NCI-H2107 treated with DMSO at 0.1 percent for 48 hours (cell line): ENCODE results near the gene SPDEF.

Source experiments
- DNase-seq: peaks from one replicate; lab custom pipeline; 2025; ENCODE audit not compliant: unreplicated experiment; lab: John Stamatoyannopoulos, UW

Gene SPDEF

GRCh38 chr6:34530753-34531365 is 25.3 kb downstream of the SPDEF start:
- DNase-seq = no peak

DNA sequence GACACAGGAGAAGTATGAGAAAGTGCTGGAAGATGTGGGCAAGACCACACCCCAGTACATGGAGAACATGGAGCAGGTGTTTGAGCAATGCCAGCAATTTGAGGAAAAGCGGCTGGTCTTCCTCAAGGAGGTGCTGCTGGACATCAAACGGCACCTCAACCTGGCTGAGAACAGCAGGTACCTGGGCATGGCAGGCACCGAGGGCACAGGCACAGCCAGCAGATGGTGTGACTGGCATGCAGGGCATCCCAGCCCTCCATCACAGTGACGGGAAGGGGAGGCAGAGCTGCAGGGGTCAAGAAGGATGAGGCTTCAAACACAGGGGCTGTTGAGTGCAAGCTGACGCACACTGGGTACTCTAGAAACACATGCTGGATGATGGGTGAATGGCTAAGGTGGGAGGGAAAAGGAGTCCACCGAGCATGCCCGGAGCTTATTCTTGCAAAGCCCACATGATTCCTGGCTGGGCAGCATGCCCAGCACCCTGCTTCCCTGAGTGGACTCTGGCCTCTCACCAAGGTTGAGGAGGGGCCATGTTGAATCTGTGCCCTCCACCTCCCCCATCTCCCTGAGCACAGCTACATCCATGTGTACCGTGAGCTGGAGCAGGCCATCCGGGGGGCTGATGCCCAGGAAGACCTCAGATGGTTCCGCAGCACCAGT is 26.3 kb downstream of the SPDEF start:
- DNase-seq = no peak

GRCh38 chr6:34528996-34529664 is 27.0 kb downstream of the SPDEF start:
- no peak for DNase-seq

DNA sequence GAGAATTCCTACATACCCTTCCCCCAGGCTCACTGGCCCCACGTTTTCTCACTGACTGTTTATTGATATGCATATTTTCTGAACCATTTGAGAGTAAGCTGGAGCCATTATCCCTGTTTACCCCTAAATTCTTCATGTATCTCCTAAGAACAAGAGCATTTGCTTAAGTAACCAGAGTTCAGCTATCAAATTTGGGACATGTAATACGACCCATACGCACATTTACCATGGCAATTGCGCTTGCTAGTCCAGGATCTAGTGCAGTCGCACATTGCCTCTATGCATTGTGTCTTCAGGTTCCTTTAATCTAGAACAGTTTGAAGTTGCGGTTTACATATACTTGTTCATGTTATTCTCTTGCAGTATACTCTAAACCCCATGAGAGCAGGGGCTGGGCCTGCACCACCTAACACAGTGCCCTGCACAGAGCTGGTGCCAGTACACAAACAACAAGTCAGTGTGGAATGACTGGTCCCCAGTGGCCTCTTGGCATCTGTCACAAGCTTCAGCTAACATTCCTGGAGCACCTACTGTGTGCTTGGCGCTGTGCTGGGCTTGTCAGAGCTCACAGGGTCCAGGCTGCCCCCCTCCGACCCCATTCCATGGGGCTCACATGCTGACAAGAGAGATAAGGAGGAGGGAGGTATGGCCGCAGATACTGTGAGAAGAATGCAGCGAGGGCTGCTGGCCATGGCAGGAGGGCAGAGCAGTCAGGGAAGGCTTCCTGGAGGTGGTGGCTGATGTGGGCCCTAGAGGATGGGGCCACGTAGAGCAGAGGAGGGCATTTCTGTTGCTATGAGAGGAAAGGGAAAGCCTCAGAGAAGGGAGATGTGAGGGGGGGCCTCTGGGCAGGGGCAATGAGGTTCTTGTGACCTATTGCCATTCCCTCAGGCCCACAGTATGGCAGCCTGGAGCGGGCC is 28.1 kb downstream of the SPDEF start:
- DNase-seq = no peak

GRCh38 chr6:34526992-34527728 is 29.0 kb downstream of the SPDEF start:
- DNase-seq = peak; percentile 82

DNA sequence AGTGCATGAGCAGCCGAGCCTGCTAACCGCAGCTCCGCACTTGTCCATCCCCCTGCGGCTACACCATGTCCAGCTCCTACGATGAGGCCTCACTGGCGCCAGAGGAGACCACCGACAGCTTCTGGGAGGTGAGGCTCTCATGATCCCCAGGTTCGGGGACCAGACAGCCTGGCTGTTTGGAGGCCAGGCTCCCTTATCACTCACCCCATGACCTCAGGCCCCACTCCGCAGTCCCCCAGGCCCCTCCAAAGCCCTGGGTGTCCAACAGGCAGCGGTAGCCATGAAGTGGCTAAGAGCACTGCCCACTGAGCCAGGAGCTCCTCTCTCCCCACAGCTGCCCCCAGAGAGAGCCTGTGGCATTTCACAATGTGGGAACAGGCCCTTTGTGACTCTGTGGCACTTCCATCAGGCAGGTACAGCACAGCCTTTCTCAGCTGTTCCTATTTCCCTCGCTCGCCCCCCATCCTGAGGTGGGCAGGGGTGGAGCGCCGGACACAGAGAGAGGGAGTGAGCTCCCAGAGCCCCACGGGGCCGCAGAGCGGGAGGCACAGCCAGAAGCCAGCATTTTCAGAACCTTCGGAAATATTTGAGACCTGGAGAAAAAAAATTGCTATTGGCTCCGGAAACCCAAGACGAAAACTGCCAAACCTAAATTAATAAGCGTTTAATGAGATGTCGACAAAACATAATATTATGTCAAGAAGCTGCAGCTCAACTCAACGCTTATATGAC is 29.7 kb downstream of the SPDEF start:
- DNase-seq = no peak

DNA sequence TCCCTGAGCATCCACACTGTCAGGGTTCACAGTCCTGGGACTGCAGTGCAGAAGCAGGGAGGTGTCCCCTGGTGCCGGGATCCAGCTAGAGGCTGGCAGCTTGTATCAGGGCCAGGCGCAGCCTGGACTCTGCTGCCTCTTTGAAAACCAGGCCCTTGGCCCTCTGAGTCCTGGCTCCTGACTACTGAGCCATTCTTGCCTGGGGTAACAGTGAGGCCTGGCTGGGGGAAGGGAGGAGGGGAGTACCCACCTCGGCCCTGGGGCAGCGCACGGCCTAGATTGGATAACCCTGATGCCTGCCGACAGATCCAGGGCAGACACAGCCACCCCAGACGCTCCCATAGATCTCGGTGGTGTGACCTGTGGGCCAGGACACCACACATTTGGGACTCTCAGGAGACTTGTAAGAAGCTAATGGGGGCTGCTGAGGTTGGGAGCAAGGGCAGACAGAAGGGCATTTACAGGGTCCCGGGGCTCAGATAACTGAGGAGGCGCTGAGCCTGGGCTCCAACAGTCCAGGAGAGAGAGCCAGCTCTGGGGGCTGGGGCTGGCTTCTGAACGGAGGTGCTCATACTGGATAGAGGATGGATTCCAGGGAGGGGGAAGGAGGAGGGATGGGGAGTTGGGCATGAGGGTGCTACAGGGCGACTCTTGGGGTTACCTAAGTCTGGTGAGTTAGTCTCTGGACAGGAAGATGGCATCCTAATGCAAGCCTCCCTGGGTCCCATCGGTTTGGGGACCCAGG is 30.5 kb downstream of the SPDEF start:
- no peak for DNase-seq

GRCh38 chr6:34524971-34525370 is 31.2 kb downstream of the SPDEF start:
- no peak for DNase-seq

DNA sequence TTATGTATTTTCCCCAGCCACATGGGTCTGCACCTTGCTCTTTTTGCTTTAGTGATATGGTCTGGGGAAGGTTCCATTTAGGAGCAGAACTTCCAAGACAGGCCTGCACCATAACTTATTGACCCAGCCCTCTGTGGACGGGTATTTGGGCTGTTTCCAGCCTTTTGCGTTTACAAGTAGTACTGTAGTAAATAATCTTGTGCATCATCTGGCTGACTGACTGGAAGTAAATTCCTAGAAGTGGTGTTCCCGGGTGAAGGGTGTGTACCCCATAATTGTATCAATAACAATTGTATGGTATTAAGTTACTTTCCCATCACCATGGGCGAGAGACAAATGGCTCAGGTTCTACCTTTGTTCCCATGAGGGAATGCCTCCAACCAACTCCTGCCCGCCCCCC is 31.6 kb downstream of the SPDEF start:
- DNase-seq = no peak

DNA sequence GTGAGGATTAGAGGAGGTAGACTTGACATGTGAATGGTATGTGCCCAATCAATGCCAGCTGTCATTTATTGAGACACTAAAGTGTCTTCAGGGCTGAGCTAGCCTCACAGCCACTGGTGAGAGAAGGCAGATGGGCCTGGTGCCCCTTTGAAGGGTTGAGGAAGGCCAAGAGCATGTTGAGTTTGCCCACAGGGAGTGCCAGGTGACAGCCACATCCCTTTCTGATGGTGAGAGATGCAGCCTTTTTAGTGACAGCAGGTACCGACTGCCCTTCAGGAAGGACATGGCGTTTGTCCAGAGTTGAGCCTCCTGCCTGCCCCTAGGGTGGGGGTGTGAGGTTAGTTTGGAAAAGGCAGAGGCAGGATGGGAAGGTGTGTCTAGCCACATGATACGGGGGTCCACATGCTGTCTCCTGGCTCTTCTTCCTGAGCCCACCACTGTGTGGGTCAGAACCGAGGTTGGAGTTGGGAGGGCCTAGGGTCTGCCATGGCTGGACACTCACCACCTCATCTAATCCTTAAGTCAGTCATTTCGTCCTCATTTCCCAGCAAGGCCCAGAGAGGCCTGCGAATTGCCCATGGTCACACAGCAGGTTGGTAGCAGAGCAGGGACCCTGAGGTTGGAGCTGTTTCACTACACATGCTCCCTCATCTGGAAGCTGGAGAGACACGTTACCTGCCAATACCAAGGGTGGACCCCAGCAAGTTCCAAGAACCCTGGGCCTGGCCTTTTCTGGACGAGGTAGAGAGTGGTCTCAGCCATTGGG is 32.5 kb downstream of the SPDEF start:
- no peak for DNase-seq

- DNase-seq = no peak
Observed at GRCh38 chr6:34522761-34523160, 33.4 kb downstream of the SPDEF start.

DNA sequence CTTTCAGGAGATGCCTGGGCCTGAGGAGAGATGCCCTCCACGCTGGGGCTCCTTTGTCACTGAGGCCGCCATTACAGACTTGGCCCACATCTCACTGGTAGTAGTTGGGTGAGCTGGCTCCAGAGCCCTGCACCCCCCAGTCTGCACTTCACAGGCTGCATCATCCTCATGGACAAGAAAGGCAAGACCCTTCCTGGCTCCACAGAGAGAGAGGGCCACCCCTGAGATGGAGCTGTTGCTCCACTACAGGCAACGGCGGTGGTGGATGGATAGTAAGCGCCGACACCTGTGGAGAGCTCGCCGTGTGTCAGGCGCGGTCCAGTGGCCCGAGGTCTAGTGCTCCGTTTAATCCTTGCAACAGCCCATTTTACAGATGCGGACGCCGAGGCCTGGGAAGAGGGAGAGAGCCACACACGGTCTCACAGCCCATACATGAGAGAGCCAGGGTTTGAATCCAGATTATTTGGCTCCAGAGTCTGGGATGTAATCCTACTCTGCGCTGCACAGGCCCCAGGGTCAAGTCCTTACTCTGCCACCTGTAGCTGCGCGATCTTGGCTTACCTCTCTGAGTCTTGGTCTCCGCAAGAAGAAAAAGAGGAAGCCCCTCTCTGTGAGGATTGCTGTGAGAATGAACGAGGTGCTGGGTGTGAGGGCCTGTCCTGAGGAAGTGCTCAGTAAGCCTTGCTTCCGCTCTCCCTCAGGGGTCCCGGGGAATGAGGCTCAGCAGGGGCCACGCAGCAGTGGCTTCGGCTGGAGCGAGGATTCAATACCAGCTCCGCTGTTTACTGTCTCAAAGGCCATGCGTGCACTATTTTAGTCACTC is 34.5 kb downstream of the SPDEF start:
- no peak for DNase-seq

DNA sequence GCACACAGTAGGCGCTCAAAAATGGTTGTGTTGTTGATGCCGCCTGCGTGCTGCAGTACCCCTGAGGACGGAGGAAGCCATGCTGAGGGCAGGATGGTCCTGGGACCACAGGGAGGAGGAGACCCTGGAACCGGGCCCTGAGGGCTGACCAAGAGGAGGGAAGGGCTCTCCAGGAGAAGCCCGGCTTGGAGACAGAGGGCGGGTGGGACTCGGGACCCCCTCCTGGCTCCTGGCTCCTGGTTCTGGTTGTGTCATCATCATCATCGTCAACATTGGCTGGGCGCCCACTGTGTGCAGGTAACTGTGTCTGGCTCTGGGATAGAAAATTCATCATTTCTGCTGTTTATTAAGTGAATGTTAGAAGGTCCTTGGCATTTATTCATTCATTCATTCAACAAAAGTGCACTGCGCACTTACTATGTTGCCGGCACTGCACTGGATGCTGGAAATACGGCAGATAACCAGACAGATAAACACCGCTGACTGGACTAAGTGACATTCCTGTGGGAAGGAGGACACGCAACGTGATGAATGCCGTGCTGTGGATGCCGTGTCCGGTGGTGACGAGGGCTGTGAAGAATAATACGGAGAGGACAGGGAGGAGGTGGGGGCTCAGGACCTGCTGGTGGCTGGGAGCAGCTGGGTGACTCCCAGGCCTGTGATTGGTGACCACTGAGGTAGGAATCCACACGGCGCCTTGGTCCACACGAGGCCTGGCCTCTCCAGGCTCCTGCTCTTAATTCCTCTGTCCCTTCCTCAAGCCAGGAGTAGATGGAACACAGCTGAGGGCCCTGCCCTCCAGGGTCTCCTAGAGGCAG is 35.3 kb downstream of the SPDEF start:
- DNase-seq = no peak

DNA sequence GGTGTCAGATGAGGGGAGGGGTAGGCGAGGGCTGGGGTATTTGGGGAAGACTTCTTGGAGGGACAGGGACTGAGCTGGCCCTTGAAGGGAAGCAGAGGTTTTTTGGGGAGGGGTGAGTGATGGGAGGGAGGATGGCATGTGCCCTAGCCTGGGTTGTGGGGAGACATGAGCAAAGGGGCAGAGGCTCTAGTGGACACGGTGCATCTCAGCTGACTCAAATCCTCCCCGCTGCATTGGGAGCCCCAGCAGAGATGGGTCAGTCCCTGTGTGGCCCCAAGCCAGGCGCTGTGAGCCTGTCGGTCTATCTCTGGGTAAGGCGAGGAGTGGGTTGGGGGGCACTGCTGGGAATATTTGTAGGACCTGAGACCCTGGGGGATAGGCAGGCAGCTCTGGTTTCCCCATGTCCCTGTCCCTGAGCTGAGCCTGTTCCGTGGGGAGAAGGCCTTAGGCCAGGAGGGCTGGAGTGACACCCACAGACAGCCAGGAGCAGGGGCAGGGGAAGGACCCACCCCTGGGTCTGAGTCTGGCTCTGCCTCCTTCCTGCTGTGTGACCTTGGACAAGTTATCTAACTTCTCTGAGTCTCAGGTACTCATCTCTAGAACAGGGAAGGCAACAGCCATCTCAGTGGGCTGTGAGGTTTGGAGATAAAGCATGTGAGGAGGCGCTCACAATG is 36.0 kb downstream of the SPDEF start:
- no peak for DNase-seq

DNA sequence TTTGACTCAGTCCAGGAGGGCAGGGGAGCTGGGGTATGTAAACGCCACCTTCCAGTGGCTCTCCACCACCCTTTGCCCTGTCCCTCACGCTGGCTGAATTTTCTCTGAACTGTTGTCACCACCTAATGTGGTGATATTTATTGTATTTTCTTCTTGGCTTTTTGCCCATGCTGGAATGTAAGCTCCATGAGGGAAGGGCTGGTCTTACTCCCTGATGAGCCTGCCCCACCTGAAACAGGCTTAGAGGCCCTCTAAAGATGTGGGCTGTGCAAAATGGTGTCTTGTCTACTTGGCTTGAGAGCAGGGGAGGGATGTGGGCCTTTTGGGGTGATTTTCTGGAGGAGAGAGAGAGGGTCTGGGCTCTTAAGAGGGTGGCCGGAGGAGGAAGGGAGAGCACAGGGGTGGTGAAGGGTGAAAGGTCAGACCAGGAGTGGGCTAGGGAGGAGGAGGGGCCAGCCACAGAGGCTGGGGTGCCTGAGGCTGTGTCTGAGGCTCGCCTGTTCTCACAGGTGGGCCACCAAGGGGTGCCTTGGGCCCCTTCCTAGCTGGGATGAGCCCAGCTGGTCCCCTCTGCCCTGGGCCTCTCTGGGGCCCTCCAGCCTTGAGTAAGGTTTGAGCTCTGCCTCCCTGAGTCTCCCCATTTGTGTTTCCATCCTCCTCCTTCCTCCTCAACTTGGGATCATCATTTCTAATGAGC is 37.3 kb downstream of the SPDEF start:
- no peak for DNase-seq

DNA sequence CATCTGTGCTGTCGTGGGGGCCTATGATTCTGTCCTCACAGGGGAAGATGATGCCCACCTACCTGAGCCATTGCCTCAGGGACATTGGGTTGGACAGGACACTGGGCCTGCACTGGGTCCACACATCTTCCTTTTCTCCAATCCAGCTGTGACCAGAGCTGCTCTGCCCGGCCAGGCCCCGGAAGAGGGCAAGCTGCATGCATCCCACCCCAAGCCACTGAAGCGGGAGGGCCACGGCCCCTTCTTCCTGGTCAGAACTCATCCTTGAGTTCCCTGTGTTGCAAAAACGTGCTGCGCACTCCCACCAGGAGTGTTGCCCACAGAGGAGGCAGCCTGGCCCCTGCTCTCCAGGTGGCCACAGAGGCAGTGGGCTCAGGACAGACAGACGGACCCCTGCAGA is 38.2 kb downstream of the SPDEF start:
- DNase-seq = no peak
